Measurements from ENCODE around the gene CLCN2. TPM values are rescaled to one million over a fixed set of nuclear protein-coding genes. Genes with fewer than 3 reads are reported as not detected.

CLCN2 gene
- total and polyA plus RNA-seq, 12 donors = 7.5 to 27.8 (median 14.9) TPM

DNA sequence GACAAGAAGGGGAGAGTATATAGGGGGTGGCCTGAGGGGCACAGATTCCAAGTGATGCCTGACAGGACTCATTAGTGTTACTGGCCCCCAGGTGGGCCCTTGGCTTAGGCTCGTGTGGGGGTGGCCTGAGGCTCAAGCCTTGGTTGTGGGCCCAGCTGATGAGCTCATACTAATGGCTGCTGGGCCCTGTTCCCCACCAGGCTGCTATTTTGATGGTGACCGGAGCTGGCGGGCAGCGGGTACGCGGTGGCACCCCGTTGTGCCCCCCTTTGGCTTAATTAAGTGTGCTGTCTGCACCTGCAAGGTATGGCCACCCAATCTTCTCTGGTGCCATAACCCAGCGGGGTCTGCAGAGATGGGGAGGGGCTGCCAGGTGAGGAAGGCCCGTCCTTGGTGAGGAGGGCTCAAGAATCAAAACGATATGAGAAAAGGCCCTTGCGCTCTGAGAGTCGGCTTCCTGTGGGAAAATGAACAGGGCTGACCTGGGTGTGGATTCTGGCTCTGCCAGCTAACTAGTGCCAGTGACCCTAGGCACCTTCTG, 25.8 kb upstream of the CLCN2 start:
- intact Hi-C loops (cut with DNase I) = no loop called here
- Histone ChIP-seq H3K9me3 (replicated peaks in 1 of 3) (no peaks in the 10 kb centered on the region), H3K4me3 (no peak overlapping the region), H3K27me3 (peaks cover under 1% of the 10 kb centered on the region), H3K36me3 (replicated peaks in 1 of 2) (no peaks in the 10 kb centered on the region), H3K4me1 (replicated peaks in 1 of 2) (no peaks in the 10 kb centered on the region), H3K27ac (no peak overlapping the region)
- no peak for DNase-seq
- TF ChIP-seq, protein P1, sequence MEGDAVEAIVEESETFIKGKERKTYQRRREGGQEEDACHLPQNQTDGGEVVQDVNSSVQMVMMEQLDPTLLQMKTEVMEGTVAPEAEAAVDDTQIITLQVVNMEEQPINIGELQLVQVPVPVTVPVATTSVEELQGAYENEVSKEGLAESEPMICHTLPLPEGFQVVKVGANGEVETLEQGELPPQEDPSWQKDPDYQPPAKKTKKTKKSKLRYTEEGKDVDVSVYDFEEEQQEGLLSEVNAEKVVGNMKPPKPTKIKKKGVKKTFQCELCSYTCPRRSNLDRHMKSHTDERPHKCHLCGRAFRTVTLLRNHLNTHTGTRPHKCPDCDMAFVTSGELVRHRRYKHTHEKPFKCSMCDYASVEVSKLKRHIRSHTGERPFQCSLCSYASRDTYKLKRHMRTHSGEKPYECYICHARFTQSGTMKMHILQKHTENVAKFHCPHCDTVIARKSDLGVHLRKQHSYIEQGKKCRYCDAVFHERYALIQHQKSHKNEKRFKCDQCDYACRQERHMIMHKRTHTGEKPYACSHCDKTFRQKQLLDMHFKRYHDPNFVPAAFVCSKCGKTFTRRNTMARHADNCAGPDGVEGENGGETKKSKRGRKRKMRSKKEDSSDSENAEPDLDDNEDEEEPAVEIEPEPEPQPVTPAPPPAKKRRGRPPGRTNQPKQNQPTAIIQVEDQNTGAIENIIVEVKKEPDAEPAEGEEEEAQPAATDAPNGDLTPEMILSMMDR (IDR thresholded peaks at IDR 0.05) = no peak
- TF ChIP-seq POLR2A (IDR thresholded peaks at IDR 0.05) = no peak
- 92 to 96% (median 94%) methylated on average over 6 to 12 of the region's 12 CpGs for whole genome bisulfite sequencing, 4 donors

DNA sequence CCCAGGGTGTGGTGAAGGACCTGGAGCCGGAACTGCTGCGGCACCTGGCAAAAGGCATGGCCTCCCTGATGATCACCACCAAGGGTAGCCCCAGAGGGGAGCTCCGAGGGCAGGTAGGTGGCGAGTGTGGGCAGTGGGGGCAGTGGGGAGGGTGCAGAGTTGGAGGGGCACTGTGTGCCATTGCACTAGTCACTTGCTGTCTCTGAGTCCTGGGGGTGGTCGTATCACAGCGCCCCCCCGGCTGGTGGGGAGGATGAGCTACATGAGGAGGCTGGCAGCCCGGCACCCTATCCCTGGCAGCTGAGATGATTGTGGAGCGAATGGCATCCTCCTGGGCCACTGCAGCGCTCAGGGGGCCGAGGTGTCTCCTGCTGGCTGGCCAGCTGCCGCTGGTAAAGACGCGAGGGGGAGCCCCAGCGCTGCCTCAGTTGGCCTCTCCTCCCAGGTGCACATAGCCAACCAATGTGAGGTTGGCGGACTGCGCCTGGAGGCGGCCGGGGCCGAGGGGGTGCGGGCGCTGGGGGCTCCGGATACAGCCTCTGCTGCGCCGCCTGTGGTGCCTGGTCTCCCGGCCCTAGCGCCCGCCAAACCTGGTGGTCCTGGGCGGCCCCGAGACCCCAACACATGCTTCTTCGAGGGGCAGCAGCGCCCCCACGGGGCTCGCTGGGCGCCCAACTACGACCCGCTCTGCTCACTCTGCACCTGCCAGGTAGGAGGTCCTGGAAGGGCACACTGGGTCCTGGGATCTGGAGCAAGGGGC, 24.8 kb upstream of the CLCN2 start:
- no peak for DNase-seq
- intact Hi-C loops (cut with DNase I) = no loop called here
- Histone ChIP-seq H3K4me3 (no peak overlapping the region), H3K4me1 (replicated peaks in 1 of 2) (peaks cover 0 to 4% of the 10 kb centered on the region in 2 donors), H3K36me3 (replicated peaks in 1 of 2) (no peaks in the 10 kb centered on the region), H3K9me3 (replicated peaks in 1 of 3) (no peaks in the 10 kb centered on the region), H3K27me3 (peaks cover 4% of the 10 kb centered on the region), H3K27ac (no peak overlapping the region)
- TF ChIP-seq, protein P1 (IDR thresholded peaks at IDR 0.05) = no peak
- no peak for TF ChIP-seq POLR2A (IDR thresholded peaks at IDR 0.05)
- 78 to 88% (median 79%) methylated on average over 5 to 37 of the region's 37 CpGs for WGBS, 4 donors

DNA sequence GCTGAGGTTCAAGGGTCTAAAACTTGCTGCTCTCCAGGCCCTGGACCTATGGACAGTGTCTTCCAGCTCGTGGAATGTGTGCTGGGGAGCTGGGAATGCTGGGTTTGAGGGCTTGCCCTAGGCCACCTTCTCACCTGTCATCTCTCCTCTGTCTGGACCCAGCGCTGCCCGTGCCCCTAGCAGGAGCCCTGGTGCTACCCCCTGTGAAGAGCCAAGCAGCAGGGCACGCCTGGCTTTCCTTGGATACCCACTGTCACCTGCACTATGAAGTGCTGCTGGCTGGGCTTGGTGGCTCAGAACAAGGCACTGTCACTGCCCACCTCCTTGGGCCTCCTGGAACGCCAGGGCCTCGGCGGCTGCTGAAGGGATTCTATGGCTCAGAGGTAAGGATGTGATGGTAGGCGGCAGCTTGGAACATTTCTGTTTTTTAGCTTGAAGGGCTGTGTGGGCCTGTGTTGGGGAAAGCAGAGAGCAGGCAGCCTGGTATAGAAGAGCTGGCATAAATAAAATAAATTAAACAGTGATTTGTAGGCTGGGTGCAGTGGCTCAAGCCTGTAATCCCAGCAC, 23.5 kb upstream of the CLCN2 start:
- H3K4me3 ChIP-seq = no peak overlapping the region
- intact Hi-C loops (cut with DNase I) = no loop called here
- TF ChIP-seq, protein P1 (IDR thresholded peaks at IDR 0.05) = no peak
- no peak for TF ChIP-seq POLR2A (IDR thresholded peaks at IDR 0.05)
- peaks cover 8 to 11% of the 10 kb centered on the region in 2 donors for H3K4me1 ChIP-seq (replicated peaks in 1 of 2)
- no peak for DNase-seq
- no peaks in the 10 kb centered on the region for H3K9me3 ChIP-seq (replicated peaks in 1 of 3)
- WGBS, 4 donors = 89 to 96% (median 94%) methylated on average over 4 to 8 of the region's 8 CpGs
- no peak overlapping the region for H3K27ac ChIP-seq
- no peaks in the 10 kb centered on the region for H3K36me3 ChIP-seq (replicated peaks in 1 of 2)
- H3K27me3 ChIP-seq = peaks cover 8% of the 10 kb centered on the region

DNA sequence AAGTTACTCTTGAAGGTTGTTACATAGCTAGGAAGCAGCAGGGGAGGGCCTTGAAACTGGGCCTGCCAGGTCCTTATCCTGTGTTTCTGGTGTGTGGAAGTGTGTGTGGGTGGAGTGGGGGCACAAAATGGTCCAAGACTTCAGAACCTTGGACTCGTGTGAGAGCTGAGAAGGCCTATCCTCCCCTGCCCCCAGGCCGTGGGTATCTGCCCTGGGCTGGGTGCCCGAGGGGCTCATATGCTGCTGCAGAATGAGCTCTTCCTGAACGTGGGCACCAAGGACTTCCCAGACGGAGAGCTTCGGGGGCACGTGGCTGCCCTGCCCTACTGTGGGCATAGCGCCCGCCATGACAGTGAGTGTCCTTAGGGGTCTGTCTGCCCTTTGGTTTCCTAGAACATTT, 22.9 kb upstream of the CLCN2 start:
- no peak overlapping the region for H3K27ac ChIP-seq
- DNase-seq = no peak
- WGBS, 4 donors = 85 to 100% (median 89%) methylated on average over 1 to 9 of the region's 9 CpGs
- peaks cover 8% of the 10 kb centered on the region for H3K27me3 ChIP-seq
- H3K36me3 ChIP-seq (replicated peaks in 1 of 2) = no peaks in the 10 kb centered on the region
- intact Hi-C loops (cut with DNase I) = no loop called here
- H3K9me3 ChIP-seq (replicated peaks in 1 of 3) = no peaks in the 10 kb centered on the region
- TF ChIP-seq, protein P1 (IDR thresholded peaks at IDR 0.05) = no peak
- TF ChIP-seq POLR2A (IDR thresholded peaks at IDR 0.05) = no peak
- no peak overlapping the region for H3K4me3 ChIP-seq
- H3K4me1 ChIP-seq (replicated peaks in 1 of 2) = peaks cover 8 to 11% of the 10 kb centered on the region in 2 donors

Measured in adrenal gland (tissue), 12 donors.